ENCODE results near the gene TAS1R2. TPM values are rescaled to one million over a fixed set of nuclear protein-coding genes. Genes with fewer than 3 reads are reported as not detected.

TAS1R2 gene
- total and polyA plus RNA-seq, 2 donors from 2014 or later, result not detected

- Histone ChIP-seq H3K27me3 (ENCODE audit: control insufficient read depth, insufficient read depth, low read length) (no peaks in the 10 kb centered on the region), H3K4me1 (ENCODE audit: control insufficient read depth in 2 of 3, insufficient read depth in 2 of 3, low read depth in 1 of 3, low read length in 3 of 3) (no peaks in the 10 kb centered on the region), H3K27ac (ENCODE audit: low read depth in 2 of 2, low read length in 2 of 2) (no peak overlapping the region), H3K4me3 (ENCODE audit: low read length in 3 of 3) (no peak overlapping the region), H3K36me3 (ENCODE audit: control insufficient read depth in 2 of 3, insufficient read depth in 3 of 3, low read length in 3 of 3) (peaks cover 0 to 3% (median 0%) of the 10 kb centered on the region in 3 donors), H3K9ac (ENCODE audit: low read length in 3 of 3) (no peak overlapping the region), H3K9me3 (ENCODE audit: control insufficient read depth in 2 of 3, insufficient read depth in 1 of 3, low read length in 3 of 3) (no peaks in the 10 kb centered on the region)
- DNase-seq (no peak), FAIRE-seq (no peak)
- no peak for TF ChIP-seq CTCF (IDR thresholded peaks at IDR 0.05; ENCODE audit: borderline replicate concordance, extremely low read depth, insufficient read depth)
- intact Hi-C loops (cut with DNase I), result no loop called here
These were observed 7.4 kb upstream of the TAS1R2 start for GRCh38 chr1:18866846-18867245.

GRCh38 chr1:18866314-18866713, 6.9 kb upstream of the TAS1R2 start:
- H3K9me3 ChIP-seq (ENCODE audit: control insufficient read depth in 2 of 3, insufficient read depth in 1 of 3, low read length in 3 of 3), result no peaks in the 10 kb centered on the region
- no peak overlapping the region for H3K4me3 ChIP-seq (ENCODE audit: low read length in 3 of 3)
- FAIRE-seq, result no peak
- H3K27me3 ChIP-seq (ENCODE audit: control insufficient read depth, insufficient read depth, low read length), result no peaks in the 10 kb centered on the region
- no peak for TF ChIP-seq CTCF (IDR thresholded peaks at IDR 0.05; ENCODE audit: borderline replicate concordance, extremely low read depth, insufficient read depth)
- no peaks in the 10 kb centered on the region for H3K4me1 ChIP-seq (ENCODE audit: control insufficient read depth in 2 of 3, insufficient read depth in 2 of 3, low read depth in 1 of 3, low read length in 3 of 3)
- intact Hi-C loops (cut with DNase I), result no loop called here
- DNase-seq, result no peak
- no peaks in the 10 kb centered on the region for H3K36me3 ChIP-seq (ENCODE audit: control insufficient read depth in 2 of 3, insufficient read depth in 3 of 3, low read length in 3 of 3)
- no peak overlapping the region for H3K9ac ChIP-seq (ENCODE audit: low read length in 3 of 3)
- no peak overlapping the region for H3K27ac ChIP-seq (ENCODE audit: low read depth in 2 of 2, low read length in 2 of 2)

- H3K27me3 ChIP-seq (ENCODE audit: control insufficient read depth, insufficient read depth, low read length), result no peaks in the 10 kb centered on the region
- TF ChIP-seq CTCF (IDR thresholded peaks at IDR 0.05; ENCODE audit: borderline replicate concordance, extremely low read depth, insufficient read depth), result no peak
- no peak overlapping the region for H3K27ac ChIP-seq (ENCODE audit: low read depth in 2 of 2, low read length in 2 of 2)
- no peaks in the 10 kb centered on the region for H3K9me3 ChIP-seq (ENCODE audit: control insufficient read depth in 2 of 3, insufficient read depth in 1 of 3, low read length in 3 of 3)
- H3K9ac ChIP-seq (ENCODE audit: low read length in 3 of 3), result no peak overlapping the region
- FAIRE-seq (no peak), DNase-seq (no peak)
- no peaks in the 10 kb centered on the region for H3K4me1 ChIP-seq (ENCODE audit: control insufficient read depth in 2 of 3, insufficient read depth in 2 of 3, low read depth in 1 of 3, low read length in 3 of 3)
- no peaks in the 10 kb centered on the region for H3K36me3 ChIP-seq (ENCODE audit: control insufficient read depth in 2 of 3, insufficient read depth in 3 of 3, low read length in 3 of 3)
- intact Hi-C loops (cut with DNase I), result no loop called here
- H3K4me3 ChIP-seq (ENCODE audit: low read length in 3 of 3), result no peak overlapping the region
These were observed 5.7 kb upstream of the TAS1R2 start for GRCh38 chr1:18865176-18865575.

- H3K4me3 ChIP-seq (ENCODE audit: low read length in 3 of 3), result no peak overlapping the region
- H3K27ac ChIP-seq (ENCODE audit: low read depth in 2 of 2, low read length in 2 of 2), result no peak overlapping the region
- FAIRE-seq (no peak), DNase-seq (no peak)
- H3K27me3 ChIP-seq (ENCODE audit: control insufficient read depth, insufficient read depth, low read length), result no peaks in the 10 kb centered on the region
- no peaks in the 10 kb centered on the region for H3K9me3 ChIP-seq (ENCODE audit: control insufficient read depth in 2 of 3, insufficient read depth in 1 of 3, low read length in 3 of 3)
- no peaks in the 10 kb centered on the region for H3K36me3 ChIP-seq (ENCODE audit: control insufficient read depth in 2 of 3, insufficient read depth in 3 of 3, low read length in 3 of 3)
- TF ChIP-seq CTCF (IDR thresholded peaks at IDR 0.05; ENCODE audit: borderline replicate concordance, extremely low read depth, insufficient read depth), result no peak
- no peaks in the 10 kb centered on the region for H3K4me1 ChIP-seq (ENCODE audit: control insufficient read depth in 2 of 3, insufficient read depth in 2 of 3, low read depth in 1 of 3, low read length in 3 of 3)
- intact Hi-C loops (cut with DNase I), result no loop called here
- H3K9ac ChIP-seq (ENCODE audit: low read length in 3 of 3), result no peak overlapping the region
These were observed 2.1 kb upstream of the TAS1R2 start for GRCh38 chr1:18861590-18861989.

Measured in kidney (tissue), 14 donors.